ENCODE measurements around the gene KCNN4.

KCNN4 gene

GRCh38 chr19:43783636-43784035 lies 2.9 kb upstream of the KCNN4 start:
- Histone ChIP-seq H3F3A (ENCODE audit: insufficient read depth) (peaks cover 31% of the 10 kb centered on the region), H3K27me3 (ENCODE audit: low read length) (no peaks in the 10 kb centered on the region), H4K20me1 (ENCODE audit: low read depth, low read length) (no peaks in the 10 kb centered on the region), H3K9me2 (replicated peaks; ENCODE audit: insufficient read depth, low read length) (no peaks in the 10 kb centered on the region), H3K27ac (ENCODE audit: low read depth, low read length) (peak overlapping the region; percentile 97), H3K9ac (ENCODE audit: low read length) (peak overlapping the region; percentile 79), H3K9me3 (ENCODE audit: insufficient read depth, low read length) (no peaks in the 10 kb centered on the region), H3K4me2 (ENCODE audit: low read depth, low read length, poor library complexity, severe bottlenecking) (peak overlapping the region; percentile 96), H3K4me3 (ENCODE audit: insufficient read depth, low read length, poor library complexity, severe bottlenecking) (peak overlapping the region; percentile 41), H2AFZ (ENCODE audit: low read depth, low read length, severe bottlenecking) (peak overlapping the region; percentile 34), H3K36me3 (ENCODE audit: low read length) (no peaks in the 10 kb centered on the region), H3K79me2 (ENCODE audit: insufficient read depth, low read length) (peaks cover 26% of the 10 kb centered on the region)
- TF ChIP-seq, protein P1, sequence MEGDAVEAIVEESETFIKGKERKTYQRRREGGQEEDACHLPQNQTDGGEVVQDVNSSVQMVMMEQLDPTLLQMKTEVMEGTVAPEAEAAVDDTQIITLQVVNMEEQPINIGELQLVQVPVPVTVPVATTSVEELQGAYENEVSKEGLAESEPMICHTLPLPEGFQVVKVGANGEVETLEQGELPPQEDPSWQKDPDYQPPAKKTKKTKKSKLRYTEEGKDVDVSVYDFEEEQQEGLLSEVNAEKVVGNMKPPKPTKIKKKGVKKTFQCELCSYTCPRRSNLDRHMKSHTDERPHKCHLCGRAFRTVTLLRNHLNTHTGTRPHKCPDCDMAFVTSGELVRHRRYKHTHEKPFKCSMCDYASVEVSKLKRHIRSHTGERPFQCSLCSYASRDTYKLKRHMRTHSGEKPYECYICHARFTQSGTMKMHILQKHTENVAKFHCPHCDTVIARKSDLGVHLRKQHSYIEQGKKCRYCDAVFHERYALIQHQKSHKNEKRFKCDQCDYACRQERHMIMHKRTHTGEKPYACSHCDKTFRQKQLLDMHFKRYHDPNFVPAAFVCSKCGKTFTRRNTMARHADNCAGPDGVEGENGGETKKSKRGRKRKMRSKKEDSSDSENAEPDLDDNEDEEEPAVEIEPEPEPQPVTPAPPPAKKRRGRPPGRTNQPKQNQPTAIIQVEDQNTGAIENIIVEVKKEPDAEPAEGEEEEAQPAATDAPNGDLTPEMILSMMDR (IDR thresholded peaks at IDR 0.05; ENCODE audit: insufficient read depth, low read length, poor library complexity, severe bottlenecking): no peak
- no peak for TF ChIP-seq EZH2phosphoT487 (conservative IDR thresholded peaks at IDR 0.05; ENCODE audit: low read length)

DNA sequence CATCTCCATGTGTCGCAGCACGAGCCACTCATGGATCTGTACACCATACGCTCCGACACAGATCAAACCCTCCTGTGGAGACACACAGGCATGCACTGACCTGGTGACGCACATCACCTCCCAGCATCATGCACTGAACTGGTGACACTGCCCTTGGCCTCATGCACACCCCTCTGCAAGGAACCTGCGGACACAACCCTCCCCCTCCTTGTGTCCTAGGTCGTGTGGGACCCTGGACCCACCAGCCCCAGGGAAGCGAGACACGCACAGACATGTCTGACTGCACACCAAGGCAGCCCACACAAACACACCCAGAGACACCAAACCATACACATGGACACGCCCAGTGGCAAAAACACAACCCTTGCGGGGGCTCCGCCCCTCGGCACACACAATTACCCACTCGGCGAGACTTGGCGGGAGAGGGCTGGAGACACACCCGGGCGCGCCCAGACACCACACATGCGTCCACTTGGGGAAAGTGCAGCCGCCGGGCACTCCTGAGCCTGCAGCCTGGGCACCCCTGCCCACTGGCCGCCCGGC lies 2.0 kb upstream of the KCNN4 start:
- H2AFZ ChIP-seq (ENCODE audit: low read depth, low read length, severe bottlenecking): peak overlapping the region; percentile 5
- H3K27me3 ChIP-seq (ENCODE audit: low read length): no peaks in the 10 kb centered on the region
- peak overlapping the region; percentile 97 for H3K27ac ChIP-seq (ENCODE audit: low read depth, low read length)
- no peak for TF ChIP-seq EZH2phosphoT487 (conservative IDR thresholded peaks at IDR 0.05; ENCODE audit: low read length)
- TF ChIP-seq, protein P1 (IDR thresholded peaks at IDR 0.05; ENCODE audit: insufficient read depth, low read length, poor library complexity, severe bottlenecking): no peak
- H3K4me3 ChIP-seq (ENCODE audit: insufficient read depth, low read length, poor library complexity, severe bottlenecking): peak overlapping the region; percentile 85
- H3K9me3 ChIP-seq (ENCODE audit: insufficient read depth, low read length): no peaks in the 10 kb centered on the region
- peaks cover 37% of the 10 kb centered on the region for H3F3A ChIP-seq (ENCODE audit: insufficient read depth)
- H3K4me2 ChIP-seq (ENCODE audit: low read depth, low read length, poor library complexity, severe bottlenecking): peak overlapping the region; percentile 96
- H3K9me2 ChIP-seq (replicated peaks; ENCODE audit: insufficient read depth, low read length): no peaks in the 10 kb centered on the region
- H3K36me3 ChIP-seq (ENCODE audit: low read length): no peaks in the 10 kb centered on the region
- peaks cover 30% of the 10 kb centered on the region for H3K79me2 ChIP-seq (ENCODE audit: insufficient read depth, low read length)
- H3K9ac ChIP-seq (ENCODE audit: low read length): peak overlapping the region; percentile 79
- no peaks in the 10 kb centered on the region for H4K20me1 ChIP-seq (ENCODE audit: low read depth, low read length)

GRCh38 chr19:43782311-43782660 lies 1.5 kb upstream of the KCNN4 start:
- Histone ChIP-seq H2AFZ (ENCODE audit: low read depth, low read length, severe bottlenecking) (peak overlapping the region; percentile 10), H3K79me2 (ENCODE audit: insufficient read depth, low read length) (peaks cover 35% of the 10 kb centered on the region), H3K4me3 (ENCODE audit: insufficient read depth, low read length, poor library complexity, severe bottlenecking) (peak overlapping the region; percentile 85), H3K9ac (ENCODE audit: low read length) (peak overlapping the region; percentile 79), H4K20me1 (ENCODE audit: low read depth, low read length) (no peaks in the 10 kb centered on the region), H3F3A (ENCODE audit: insufficient read depth) (peaks cover 42% of the 10 kb centered on the region), H3K4me2 (ENCODE audit: low read depth, low read length, poor library complexity, severe bottlenecking) (peak overlapping the region; percentile 96), H3K9me2 (replicated peaks; ENCODE audit: insufficient read depth, low read length) (no peaks in the 10 kb centered on the region), H3K27ac (ENCODE audit: low read depth, low read length) (peak overlapping the region; percentile 97), H3K36me3 (ENCODE audit: low read length) (no peaks in the 10 kb centered on the region), H3K9me3 (ENCODE audit: insufficient read depth, low read length) (no peaks in the 10 kb centered on the region), H3K27me3 (ENCODE audit: low read length) (no peaks in the 10 kb centered on the region)
- TF ChIP-seq, protein P1 (IDR thresholded peaks at IDR 0.05; ENCODE audit: insufficient read depth, low read length, poor library complexity, severe bottlenecking): no peak
- TF ChIP-seq EZH2phosphoT487 (conservative IDR thresholded peaks at IDR 0.05; ENCODE audit: low read length): no peak
